Measurements from ENCODE around the gene MIS12.

MIS12 gene

DNA sequence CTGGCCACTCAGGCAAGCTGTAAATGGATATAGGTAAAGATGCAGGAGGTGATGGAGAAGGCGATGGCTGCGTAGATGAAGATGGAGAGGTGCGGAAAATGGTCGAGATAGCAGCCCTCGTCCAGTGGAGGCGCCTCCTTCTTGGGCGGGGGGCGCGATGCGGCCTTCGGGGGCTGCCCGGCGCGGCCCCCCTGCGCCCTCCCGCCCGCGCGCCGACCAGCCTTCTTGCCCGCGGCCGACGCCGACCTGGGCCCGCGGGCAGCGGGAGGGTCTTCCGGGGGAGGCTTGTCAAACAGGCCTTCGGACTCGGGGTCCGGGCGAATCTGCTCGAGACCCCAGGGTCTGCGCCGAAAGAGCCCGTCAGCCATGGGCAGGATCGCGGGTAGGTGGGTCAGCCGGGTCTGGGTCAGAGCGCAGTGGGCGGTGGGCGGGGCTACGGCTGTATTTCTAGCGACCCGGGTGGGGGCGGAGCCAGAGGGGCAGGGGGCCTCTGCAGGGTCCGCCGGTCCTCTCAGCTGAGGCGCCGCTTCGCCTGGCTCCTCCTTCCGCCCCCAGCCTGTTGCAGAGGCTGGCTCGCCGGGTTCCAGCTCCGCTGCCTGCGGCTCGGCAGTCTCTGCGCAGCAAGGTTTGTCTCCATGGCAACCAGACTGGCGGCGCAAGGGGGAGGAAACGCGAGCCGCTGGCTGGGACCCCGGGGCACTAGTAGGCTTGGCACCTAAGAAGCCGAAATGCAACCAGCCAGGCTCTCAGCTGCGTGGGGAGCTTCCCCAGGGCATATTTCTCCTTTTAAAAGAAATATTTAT lies 14.4 kb downstream of the MIS12 start:
- peak; percentile 76 for DNase-seq

DNA sequence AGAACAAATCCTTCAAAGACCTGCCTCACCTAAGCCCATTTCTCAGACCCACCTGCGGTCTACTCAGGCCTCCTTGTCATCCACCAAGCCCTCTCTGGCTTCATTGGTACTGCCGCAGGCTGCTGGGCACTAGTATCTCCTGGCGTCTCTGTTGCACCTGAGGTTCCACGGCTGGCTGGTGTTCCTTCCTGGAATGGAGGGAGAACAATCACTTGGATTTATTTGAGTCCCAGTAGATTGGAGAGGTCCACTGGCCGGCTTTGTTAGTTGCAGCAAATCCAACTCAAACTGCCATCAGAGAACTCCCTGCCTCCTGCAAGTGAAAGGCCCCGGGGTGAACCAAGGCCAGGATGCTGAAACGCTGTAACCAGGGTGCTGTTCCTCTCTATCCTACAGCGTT lies 15.3 kb downstream of the MIS12 start:
- DNase-seq: no peak

DNA sequence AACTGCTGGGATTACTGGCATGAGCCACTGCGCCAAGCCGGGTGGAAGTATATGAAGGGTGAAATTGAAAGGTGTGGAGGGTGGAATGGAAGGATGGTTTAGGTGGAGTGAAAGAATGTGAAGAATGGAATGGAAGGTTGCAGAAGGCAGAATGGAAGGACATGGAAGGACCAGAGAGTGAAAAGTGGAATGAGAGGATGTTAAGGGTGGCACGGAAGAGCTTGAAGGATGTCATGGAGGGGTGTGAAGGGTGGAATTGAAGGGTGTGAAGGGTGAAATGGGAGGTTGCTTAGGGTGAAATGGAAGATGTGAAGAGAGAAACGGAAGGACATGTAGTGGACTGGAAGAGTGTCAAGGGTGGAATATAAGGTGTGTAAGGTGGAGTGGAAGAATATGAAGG lies 16.2 kb downstream of the MIS12 start:
- no peak for DNase-seq

DNA sequence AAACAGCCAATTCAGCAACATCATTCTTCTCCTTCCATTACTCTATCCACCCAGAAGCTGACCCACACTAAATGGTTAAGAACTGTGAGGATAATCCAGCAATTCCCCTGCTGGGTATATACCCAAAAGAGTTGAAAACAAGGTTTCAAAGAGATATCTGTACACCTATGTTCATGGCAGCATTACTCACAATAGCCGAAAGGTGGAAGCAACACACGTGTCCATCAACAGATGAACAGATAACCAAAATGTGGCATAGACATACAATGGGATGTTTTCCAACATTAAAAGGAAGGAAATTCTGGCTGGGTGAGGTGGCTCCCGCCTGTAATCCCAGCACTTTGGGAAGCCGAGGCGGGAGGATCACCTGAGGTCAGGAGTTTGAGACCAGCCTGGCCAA lies 19.9 kb downstream of the MIS12 start:
- no peak for DNase-seq

DNA sequence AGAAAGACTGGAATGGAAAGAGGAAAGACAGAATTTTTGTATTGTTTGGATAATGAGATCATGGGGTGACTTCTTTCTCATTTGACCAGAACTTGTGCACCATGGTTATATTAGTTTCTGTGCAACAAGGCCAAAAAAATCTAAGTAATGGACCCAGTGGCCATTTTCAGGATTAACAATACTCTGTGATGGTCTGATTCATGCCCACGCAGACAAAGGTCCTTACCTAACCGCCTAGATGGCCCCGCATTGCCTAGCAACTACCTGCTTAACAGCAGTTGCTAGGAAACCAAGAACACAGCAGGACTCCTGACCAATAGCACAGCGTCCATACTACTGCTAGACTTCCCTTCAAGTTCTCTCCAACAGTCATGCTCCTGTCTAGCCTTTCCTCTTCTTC lies 22.4 kb downstream of the MIS12 start:
- peak; percentile 22 for DNase-seq

DNA sequence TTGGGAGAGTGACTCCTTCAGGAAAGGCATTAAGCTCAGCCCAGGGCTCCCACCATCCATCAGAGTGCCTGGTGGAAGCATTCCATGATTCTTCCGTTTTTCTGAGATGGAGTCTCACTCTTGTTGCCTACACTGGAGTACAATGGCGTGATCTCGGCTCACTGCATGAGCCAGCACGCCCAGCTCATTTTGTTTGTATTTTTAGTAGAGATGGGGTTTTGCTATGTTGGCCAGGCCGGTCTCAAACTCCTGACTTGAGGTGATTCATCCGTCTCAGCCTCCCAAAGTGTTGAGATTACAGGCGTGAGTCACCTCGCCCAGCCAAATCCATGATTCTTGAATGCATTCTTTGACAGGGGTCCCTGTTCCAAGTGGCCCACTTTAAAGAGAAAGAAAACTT lies 23.1 kb downstream of the MIS12 start:
- no peak for DNase-seq

DNA sequence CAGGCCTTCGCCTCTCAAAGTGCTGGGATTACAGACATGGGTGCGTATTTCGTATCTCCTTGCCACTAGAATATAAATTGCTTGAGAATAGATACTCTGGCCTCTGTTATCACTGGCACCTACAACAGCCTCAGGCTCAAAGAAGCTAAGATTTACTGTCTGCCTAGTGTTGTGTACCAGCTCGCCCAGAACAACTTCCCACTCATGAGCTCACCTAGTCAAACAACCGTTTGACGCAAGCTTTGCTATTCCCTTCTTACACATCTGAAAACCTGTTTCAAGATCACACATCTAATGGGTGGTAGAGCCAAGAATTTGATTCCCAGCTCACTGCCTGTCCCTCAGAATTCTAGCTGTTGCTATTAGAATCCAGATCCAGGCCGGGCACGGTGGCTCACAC lies 24.4 kb downstream of the MIS12 start:
- DNase-seq: no peak

DNA sequence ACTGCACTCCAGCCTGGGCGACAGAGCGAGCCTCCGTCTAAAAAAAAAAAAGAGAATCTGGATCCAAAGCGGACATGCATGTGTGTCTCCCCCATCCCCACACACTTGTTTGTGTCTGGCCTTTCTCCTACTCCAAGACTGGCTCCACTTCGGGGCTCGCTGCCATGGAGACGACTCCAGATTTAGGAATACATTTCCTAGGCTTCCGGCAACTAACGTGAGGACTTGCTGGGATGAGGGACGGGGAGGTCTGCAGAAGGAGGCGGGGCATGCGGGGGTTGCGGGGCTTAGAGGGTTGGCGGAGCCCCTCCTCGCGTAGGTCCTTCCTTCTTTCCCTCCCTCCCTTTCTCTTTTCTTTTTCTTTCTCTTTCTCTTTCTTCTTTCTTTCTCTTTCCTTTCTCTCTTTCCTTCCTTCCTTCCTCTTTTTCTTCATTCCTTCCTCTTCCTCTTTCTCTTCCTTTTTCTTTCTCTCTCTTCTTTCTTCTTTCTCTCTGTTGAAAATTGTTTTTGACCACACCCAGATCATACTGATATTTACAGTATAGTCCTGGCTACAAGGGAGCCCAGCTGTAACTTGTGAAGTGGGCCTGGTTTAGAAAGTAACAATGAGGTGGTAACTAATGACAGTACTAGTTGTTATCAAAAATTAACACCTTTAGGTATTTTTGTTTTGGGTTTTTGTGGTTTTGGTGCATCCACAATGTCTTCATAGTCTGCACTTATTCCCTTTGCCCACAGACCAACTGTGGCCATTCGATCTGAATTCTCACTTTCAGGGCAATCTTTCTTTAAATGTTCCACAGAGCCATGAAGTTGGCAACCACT lies 25.2 kb downstream of the MIS12 start:
- DNase-seq: no peak

DNA sequence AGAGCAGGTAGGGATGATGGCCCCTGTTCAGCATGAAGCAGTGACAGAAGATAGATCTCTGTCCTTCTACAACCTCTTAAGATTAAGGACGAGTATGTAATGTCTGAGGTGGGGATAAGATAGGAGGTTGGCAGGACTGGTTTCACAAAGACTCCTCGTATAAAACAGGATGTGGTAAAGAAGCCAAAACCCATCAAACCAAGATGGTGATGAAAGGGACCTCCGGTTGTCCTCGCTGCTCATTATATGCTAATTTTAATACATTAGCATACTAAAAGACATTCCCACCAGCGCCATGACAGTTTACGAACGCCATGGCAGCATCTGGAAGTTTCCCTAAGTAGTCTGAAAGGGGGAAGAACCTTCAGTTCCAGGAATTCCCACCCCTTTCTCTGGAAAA lies 27.3 kb downstream of the MIS12 start:
- DNase-seq: no peak

DNA sequence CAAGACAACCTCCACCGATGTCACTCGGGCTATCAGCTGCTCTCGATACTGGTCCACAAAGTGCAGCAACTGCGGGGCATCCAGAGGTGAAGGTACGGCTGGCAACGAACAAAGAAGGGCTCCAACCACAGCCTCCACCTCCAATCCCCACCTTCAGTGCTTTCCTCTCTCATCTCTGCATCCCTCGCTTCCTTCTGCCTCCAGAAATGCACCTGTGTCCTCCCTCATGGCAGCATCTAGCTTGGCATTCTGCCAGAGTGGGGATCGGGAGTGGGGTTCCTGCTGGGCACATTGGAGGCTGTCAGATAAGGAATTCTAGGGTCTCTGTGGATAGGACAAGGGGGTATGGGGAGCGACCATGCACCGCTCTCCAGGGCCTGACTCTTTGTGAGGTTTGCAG lies 28.6 kb downstream of the MIS12 start:
- no peak for DNase-seq

DNA sequence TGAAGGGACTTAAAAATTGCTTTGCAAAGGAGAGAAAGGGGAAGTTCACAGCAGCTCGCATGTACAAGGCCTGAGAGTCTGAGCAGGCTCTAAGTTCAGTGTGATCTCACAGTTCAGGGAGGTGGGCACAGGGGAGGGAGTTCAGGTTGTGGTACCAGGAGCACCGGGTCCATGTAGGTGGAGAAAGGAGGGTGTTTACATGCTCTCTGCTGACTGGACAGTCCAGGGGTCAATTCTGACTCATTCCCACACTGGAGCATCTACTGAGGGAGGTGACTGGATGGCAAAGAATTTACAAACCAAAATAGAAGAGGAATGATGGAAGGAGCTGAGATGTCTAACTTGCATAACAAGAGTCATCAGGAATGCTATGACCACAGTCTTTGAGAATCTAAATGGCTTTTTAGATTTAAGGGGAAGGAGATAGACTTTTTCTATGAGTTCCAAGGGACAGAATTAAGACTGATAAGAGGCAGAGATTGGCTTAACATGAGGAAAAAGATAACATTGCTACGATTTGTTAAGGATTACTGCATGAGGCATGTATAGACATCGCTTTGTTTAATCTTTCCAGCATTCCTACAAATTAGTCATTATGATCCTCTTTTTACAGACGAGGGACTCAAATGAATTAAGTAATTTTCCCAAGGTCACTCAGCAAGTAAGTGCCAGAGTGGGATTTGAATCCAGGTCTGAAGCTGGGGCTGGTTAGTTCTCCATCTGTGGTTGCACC lies 29.9 kb downstream of the MIS12 start:
- no peak for DNase-seq

DNA sequence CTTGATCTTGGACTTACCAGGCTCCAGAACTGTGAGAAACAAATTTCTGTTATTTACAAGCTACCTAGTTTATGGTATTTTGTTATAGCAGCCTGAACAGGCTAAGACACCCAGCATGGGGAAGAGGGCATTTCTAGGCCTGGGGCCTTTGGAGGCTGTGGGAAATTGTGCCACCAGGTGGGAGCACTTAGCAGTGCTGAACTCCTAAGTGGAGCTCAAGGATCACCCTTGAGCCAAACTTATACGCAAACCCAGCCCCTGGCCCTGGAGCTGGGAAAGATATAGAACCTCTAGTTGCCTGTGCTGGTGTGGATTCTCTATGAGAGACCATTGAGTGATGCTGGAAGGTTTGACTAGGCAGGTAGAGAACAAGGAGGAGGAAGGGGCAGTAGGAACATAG lies 36.1 kb downstream of the MIS12 start:
- DNase-seq: no peak

DNA sequence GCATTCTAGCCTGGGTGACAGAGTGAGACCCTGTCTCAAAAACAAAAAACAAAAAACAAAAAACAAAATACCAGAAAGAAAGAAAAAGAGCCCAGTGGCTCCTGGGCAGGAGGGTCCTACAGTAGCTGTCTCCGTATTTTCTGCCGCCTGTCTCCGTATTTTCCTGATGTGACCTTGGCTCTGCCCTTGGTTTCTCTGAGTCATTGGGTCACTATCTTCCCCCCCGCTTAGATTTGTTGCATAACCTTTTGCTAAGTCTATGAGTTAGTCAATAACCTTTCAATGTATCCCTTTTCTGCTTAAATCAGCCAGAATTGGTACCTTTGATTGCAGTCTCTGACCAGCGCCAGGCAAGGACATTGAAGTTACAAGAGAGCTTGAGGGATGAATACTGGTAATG lies 36.9 kb downstream of the MIS12 start:
- DNase-seq: no peak

DNA sequence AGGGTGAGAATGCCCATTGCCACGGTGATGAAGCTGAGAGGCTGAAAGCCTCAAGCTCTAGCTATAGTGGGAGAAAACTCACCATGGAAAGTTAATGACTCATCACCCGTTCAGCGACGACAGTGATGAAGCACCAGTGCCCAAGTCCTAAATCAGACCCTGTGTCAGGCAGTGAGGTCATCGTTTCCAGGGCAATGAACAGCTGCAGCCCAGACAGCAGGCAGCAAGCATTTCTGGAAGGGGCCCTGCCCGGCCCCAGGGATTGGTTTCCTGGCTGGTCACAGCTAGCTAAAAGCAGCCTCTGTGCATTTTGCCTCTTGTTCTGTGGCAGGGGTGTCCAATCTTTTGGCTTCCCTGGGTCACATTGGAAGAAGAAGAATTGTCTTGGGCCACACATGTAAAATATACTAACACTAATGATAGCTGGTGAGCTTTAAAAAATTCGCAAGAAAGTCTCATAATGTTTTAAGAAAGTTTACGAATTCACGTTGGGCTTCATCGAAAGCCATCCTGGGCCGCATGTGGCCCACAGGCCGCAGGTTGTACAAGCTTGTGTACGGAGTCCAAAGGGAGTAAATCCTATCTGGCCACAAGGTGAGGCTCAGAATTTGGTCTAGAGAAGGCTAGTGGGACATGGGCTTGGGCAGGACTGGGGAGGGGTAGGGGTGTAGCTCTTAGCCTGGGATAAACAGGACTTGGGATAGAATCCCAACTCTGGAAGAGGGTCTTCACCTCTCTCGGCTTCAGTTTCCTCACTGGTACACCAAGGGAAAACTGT lies 40.6 kb downstream of the MIS12 start:
- no peak for DNase-seq

DNA sequence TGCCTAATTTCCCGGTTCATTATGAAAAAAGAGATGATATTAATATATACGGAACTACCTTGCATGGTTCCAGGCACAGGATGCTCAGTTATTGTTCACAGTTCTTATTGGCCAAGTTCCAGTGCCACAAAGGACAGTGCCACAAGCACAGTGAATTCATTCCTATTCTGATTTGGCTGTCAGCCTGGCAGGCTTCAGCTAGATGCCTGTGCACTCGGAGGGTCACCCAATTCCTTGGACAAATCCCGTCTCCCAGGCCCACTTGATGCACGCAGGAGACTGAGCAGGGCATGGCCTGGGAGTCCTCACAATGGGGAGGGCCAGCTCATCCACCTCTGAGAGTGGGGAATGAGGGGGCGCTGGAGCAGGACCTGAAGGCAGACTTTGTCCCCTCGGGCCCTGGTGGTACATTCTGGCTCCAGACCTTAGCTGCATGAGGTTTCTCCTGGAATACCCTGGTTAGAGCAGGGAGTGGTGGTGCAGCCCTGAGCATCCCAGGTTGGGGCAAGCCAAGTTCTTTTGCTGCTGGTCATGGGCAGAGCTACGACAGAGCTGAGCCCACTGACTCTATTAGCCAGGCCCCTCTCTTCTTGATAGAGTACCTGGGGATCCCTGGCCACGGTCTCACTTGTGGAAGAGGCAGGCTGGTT lies 41.4 kb downstream of the MIS12 start:
- DNase-seq: no peak

DNA sequence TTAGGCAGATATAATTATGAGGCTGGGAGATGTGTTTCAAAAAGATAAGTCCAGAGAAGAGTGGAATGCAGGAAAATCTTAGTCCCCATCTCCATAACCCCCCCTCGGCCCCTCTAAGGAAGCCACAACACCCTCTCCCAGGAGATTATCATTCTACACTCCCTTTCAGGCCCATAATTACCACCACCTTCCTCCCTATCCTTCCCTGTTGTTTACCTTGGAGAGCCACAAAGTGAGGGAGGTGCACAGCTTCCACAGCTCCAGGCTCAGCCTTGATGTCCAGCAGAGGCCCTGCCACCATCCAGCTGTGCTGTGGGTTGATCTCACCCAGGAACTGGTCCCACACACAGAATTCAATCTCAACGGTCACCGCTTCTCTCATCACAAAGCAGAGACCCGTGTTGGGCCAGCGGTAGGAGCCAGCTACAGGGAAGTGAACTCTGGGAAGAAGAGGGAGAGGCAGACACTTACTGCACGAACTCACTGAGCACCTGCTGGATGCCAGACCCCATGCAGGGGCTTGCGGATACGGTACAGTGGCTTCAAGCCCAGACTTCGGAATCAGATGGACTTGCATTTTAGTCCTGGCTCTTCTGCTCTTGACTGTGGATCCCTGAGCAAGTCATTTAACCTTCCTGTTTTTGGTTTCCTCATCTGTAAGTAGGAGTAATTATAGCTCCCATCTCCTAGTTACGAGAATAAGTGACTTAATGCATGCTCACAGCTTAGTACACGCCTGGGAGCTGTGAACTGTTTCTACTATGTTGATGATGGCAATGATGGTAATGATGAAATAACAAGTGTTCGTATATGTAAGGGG lies 44.1 kb downstream of the MIS12 start:
- no peak for DNase-seq

DNA sequence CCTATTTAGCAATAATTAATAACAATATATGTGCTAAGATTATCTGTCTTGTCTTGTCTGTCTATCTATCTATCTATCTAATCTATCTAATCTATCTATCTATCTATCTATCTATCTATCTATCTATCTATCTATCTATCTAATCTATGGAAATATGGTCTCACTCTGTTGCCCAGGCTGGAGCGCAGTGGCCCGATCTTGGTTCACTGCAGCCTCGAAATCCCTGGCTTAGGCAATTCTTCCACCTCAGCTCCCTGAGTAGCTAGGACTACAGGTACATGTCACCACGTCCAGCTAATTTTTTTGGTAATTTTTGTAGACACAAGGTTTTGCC lies 44.7 kb downstream of the MIS12 start:
- DNase-seq: no peak

DNA sequence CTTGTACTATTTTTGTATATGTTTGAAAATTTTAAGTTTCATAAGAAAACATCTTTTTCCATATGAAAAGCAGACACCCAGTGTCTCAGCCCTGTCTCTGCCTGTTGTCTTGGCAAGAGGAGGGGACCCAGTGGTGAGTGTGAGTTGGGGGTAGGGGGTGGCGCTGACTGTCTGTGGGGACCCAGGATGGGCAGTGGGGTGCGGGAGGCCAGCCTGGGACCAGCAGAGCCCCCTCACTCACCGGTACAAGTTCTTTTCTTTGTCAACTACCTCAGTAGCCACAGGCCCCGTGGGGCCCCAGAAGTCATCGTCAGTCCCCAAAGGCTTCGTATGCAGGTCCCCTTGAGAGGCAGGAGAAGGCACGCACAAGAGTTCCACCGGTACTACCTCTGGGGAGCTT lies 46.2 kb downstream of the MIS12 start:
- no peak for DNase-seq

DNA sequence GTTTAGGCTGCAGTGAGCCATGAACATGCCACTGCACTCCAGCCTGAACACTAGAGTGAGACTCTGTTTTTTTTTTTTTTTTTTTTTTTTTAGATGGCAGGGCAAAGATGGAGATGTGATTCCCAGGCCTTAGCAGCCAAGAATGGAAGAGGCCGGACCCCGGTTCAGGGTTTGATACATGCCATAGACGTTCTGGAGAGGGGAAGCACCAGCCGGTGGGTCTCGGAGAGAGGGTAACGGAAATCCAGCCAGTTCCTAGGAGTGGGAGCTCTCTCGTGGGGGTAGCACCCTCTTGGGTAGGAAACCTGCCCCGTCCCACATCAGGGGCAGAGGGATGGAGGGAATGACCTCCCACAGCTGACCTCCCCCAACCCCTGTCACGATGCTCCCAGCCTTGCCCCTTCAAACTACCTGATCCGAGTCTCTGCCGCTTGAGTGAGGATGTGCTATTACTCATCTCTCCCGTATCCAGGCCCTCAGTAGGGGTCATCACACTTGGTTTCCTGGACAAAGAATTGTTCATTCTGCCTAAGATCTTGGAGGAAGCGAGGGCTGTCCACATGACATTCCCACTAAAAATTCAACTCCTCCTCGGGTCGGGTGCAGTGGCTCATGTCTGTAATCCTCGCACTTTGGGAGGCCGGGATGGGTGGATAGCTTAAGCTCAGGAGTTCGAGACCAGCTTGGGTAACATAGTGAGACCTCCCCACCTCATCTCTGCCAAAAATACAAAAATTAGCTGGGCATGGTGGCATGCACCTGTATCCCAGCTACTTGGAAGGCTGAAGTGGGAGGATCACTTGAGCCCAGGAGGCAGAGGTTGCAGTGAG lies 47.3 kb downstream of the MIS12 start:
- DNase-seq: no peak

DNA sequence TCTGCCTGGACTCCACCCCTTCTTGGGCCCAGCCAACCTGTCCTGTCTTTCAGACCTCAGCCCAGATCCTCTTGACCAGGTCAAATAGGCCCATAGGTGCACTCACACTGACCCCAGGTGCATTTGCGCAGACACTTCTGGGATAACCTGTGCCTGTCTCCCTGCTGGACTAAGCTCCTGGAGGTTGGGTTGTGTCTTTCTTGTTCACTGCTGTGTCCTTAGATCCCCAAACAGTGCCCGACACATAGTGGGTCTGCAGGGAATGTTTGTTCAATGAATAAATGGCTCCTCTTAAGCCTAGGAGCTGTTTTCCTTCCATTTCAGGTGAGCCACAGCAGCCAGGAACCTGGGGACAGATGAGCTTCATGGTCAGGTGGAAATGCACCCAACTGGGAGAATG lies 49.1 kb downstream of the MIS12 start:
- no peak for DNase-seq
